Measurements from ENCODE around the gene TEX52. TPM values are rescaled to one million over a fixed set of nuclear protein-coding genes. Genes with fewer than 3 reads are reported as not detected.

The TEX52 gene
- total and polyA plus RNA-seq, 2 donors from 2014 or later: not detected

- DNase-seq (no peak), FAIRE-seq (no peak)
- H3K9me3 ChIP-seq (ENCODE audit: control insufficient read depth in 2 of 3, insufficient read depth in 1 of 3, low read length in 3 of 3): no peaks in the 10 kb centered on the region
- intact Hi-C loops (cut with DNase I): no loop called here
- peaks cover 0 to 14% (median 0%) of the 10 kb centered on the region in 3 donors for H3K4me1 ChIP-seq (ENCODE audit: control insufficient read depth in 2 of 3, insufficient read depth in 2 of 3, low read depth in 1 of 3, low read length in 3 of 3)
- no peak for TF ChIP-seq CTCF (IDR thresholded peaks at IDR 0.05; ENCODE audit: borderline replicate concordance, extremely low read depth, insufficient read depth)
- no peak overlapping the region for H3K9ac ChIP-seq (ENCODE audit: low read length in 3 of 3)
- H3K27me3 ChIP-seq (ENCODE audit: control insufficient read depth, insufficient read depth, low read length): no peaks in the 10 kb centered on the region
- H3K36me3 ChIP-seq (ENCODE audit: control insufficient read depth in 2 of 3, insufficient read depth in 3 of 3, low read length in 3 of 3): peaks cover 0 to 6% (median 0%) of the 10 kb centered on the region in 3 donors
- no peak overlapping the region for H3K4me3 ChIP-seq (ENCODE audit: low read length in 3 of 3)
- H3K27ac ChIP-seq (ENCODE audit: low read depth in 2 of 2, low read length in 2 of 2): peak overlapping the region; percentile 20 to 32
Measured at GRCh38 chr12:2842948-2843347, 13.9 kb downstream of the TEX52 start.

GRCh38 chr12:2841056-2841650 lies 15.7 kb downstream of the TEX52 start:
- intact Hi-C loops (cut with DNase I): no loop called here
- Histone ChIP-seq H3K27me3 (ENCODE audit: control insufficient read depth, insufficient read depth, low read length) (no peaks in the 10 kb centered on the region), H3K9ac (ENCODE audit: low read length in 3 of 3) (no peak overlapping the region), H3K4me3 (ENCODE audit: low read length in 3 of 3) (no peak overlapping the region), H3K4me1 (ENCODE audit: control insufficient read depth in 2 of 3, insufficient read depth in 2 of 3, low read depth in 1 of 3, low read length in 3 of 3) (peaks cover 0 to 14% (median 0%) of the 10 kb centered on the region in 3 donors), H3K9me3 (ENCODE audit: control insufficient read depth in 2 of 3, insufficient read depth in 1 of 3, low read length in 3 of 3) (no peaks in the 10 kb centered on the region), H3K27ac (ENCODE audit: low read depth in 2 of 2, low read length in 2 of 2) (no peak overlapping the region), H3K36me3 (ENCODE audit: control insufficient read depth in 2 of 3, insufficient read depth in 3 of 3, low read length in 3 of 3) (peaks cover 0 to 6% (median 0%) of the 10 kb centered on the region in 3 donors)
- FAIRE-seq (no peak), DNase-seq (no peak)
- TF ChIP-seq CTCF (IDR thresholded peaks at IDR 0.05; ENCODE audit: borderline replicate concordance, extremely low read depth, insufficient read depth): no peak

- peaks cover 0 to 6% (median 3%) of the 10 kb centered on the region in 3 donors for H3K4me1 ChIP-seq (ENCODE audit: control insufficient read depth in 2 of 3, insufficient read depth in 2 of 3, low read depth in 1 of 3, low read length in 3 of 3)
- FAIRE-seq: no peak
- intact Hi-C loops (cut with DNase I): no loop called here
- no peak overlapping the region for H3K9ac ChIP-seq (ENCODE audit: low read length in 3 of 3)
- H3K36me3 ChIP-seq (ENCODE audit: control insufficient read depth in 2 of 3, insufficient read depth in 3 of 3, low read length in 3 of 3): peaks cover 0 to 5% (median 0%) of the 10 kb centered on the region in 3 donors
- H3K27ac ChIP-seq (ENCODE audit: low read depth in 2 of 2, low read length in 2 of 2): no peak overlapping the region
- no peaks in the 10 kb centered on the region for H3K27me3 ChIP-seq (ENCODE audit: control insufficient read depth, insufficient read depth, low read length)
- H3K4me3 ChIP-seq (ENCODE audit: low read length in 3 of 3): no peak overlapping the region
- H3K9me3 ChIP-seq (ENCODE audit: control insufficient read depth in 2 of 3, insufficient read depth in 1 of 3, low read length in 3 of 3): no peaks in the 10 kb centered on the region
- TF ChIP-seq CTCF (IDR thresholded peaks at IDR 0.05; ENCODE audit: borderline replicate concordance, extremely low read depth, insufficient read depth): no peak
- DNase-seq: no peak
Measured at GRCh38 chr12:2836574-2836973, 20.3 kb downstream of the TEX52 start.

Measured in kidney (tissue), 14 donors.